Type B pancreatic cell (in vitro differentiated cells): Measurements from ENCODE around the gene KIZ. TPM values are rescaled to one million over a fixed set of nuclear protein-coding genes. Genes with fewer than 3 reads are reported as not detected.

ENCODE experiments used
- DNase-seq: peaks from one replicate; pipeline ENCODE4 v3.0.0; 2021; ENCODE audit warnings: mixed read lengths; ENCODE audit not compliant: unreplicated experiment; ENCODE audit errors: extremely low spot score
- H3K27ac Mint-ChIP-seq: 2 replicates; pipeline ENCODE4 v1.8.0; 2021; ENCODE audit warnings: mild to moderate bottlenecking, mixed read lengths
- H3K27me3 Mint-ChIP-seq: 2 replicates; pipeline ENCODE4 v1.8.0; 2021; ENCODE audit warnings: mixed read lengths
- H3K36me3 Mint-ChIP-seq: 2 replicates; pipeline ENCODE4 v1.8.0; 2021; ENCODE audit warnings: mixed read lengths
- H3K4me1 Mint-ChIP-seq: one replicate; pipeline ENCODE4 v1.8.0; 2021; ENCODE audit warnings: mixed read lengths; ENCODE audit not compliant: unreplicated experiment
- H3K4me3 Mint-ChIP-seq: 2 replicates; pipeline ENCODE4 v1.8.0; 2021; ENCODE audit warnings: mild to moderate bottlenecking, mixed read lengths
- H3K9me3 Mint-ChIP-seq: 2 replicates; pipeline ENCODE4 v1.8.0; 2021; ENCODE audit warnings: mixed read lengths
- total RNA-seq: library from RNA; stranded (reverse); gene quantifications from 2 replicates; pipeline ENCODE4 v1.2.1, GENCODE V29; 2021; ENCODE audit warnings: low replicate concordance
- TF ChIP-seq, protein P1 (sequence below): fragments of 200-600 bp; sonication (generic); conservative IDR thresholded peaks from 2 replicates; pipeline ENCODE4 v1.5.0; 2021; ENCODE audit warnings: antibody characterized with exemption, mild to moderate bottlenecking

Gene KIZ
- total RNA-seq, 1 donor from 2014 or later = 15.5 TPM

DNA sequence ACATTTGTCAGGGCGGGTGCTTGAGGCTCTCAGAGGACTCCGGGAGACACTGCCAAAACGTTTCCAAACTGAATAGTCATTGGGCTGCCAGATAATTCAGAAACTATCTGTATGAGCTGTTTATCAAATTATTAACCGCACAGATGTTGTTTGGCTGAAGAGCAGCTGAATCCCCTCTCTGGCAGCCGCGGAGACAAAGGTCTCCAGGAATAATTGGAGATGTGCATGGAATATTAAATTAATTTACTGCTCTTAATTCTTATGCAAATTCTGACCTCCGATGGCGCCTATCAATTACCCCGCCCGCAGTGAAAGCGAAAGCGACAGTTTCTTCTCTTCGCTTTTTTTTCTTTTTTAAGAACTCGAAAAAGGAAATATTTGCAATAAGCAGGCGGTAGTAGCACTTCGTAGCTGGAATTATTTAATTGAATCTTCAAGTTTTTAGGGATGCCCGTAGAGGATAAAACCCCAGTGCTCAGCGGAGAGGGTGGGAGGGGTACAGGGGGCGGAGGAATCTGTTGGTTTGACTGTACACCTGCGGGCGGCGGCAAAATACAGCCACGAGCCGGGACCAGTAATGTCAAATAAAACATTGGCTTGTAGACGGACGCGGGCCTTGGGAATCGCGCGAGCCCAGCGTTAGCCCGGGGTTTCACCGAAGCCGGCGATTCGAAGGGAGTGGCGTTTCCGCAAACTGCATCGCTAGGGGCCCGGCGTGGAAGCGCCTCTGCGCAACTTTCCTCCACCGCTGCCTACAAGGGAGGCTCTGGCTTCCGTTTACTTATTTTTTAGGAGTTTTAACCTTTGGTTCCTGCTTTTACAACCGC, 25.9 kb upstream of the KIZ start:
- Mint-ChIP-seq H3K4me3 (peak overlapping the region; percentile 83), H3K4me1 (peaks cover 13% of the 10 kb centered on the region)
- peak; percentile 73 for DNase-seq

GRCh38 chr20:21100578-21101452, 25.1 kb upstream of the KIZ start:
- TF ChIP-seq, protein P1, sequence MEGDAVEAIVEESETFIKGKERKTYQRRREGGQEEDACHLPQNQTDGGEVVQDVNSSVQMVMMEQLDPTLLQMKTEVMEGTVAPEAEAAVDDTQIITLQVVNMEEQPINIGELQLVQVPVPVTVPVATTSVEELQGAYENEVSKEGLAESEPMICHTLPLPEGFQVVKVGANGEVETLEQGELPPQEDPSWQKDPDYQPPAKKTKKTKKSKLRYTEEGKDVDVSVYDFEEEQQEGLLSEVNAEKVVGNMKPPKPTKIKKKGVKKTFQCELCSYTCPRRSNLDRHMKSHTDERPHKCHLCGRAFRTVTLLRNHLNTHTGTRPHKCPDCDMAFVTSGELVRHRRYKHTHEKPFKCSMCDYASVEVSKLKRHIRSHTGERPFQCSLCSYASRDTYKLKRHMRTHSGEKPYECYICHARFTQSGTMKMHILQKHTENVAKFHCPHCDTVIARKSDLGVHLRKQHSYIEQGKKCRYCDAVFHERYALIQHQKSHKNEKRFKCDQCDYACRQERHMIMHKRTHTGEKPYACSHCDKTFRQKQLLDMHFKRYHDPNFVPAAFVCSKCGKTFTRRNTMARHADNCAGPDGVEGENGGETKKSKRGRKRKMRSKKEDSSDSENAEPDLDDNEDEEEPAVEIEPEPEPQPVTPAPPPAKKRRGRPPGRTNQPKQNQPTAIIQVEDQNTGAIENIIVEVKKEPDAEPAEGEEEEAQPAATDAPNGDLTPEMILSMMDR = no peak
- peaks cover 13% of the 10 kb centered on the region for H3K4me1 Mint-ChIP-seq
- peak overlapping the region; percentile 64 for H3K27ac Mint-ChIP-seq
- DNase-seq = peak; percentile 66
- H3K36me3 Mint-ChIP-seq = no peaks in the 10 kb centered on the region
- peaks cover 98% of the 10 kb centered on the region for H3K27me3 Mint-ChIP-seq
- H3K4me3 Mint-ChIP-seq = peak overlapping the region; percentile 83
- H3K9me3 Mint-ChIP-seq = no peaks in the 10 kb centered on the region

More for the DNA sequence above, 25.9 kb upstream of the KIZ start:
- H3K27me3 Mint-ChIP-seq = peaks cover 98% of the 10 kb centered on the region
- no peaks in the 10 kb centered on the region for H3K9me3 Mint-ChIP-seq
- H3K27ac Mint-ChIP-seq = peak overlapping the region; percentile 64
- no peaks in the 10 kb centered on the region for H3K36me3 Mint-ChIP-seq
- TF ChIP-seq, protein P1 = no peak

GRCh38 chr20:21101453-21101931, 24.4 kb upstream of the KIZ start:
- TF ChIP-seq, protein P1 = no peak
- H3K4me3 Mint-ChIP-seq = peak overlapping the region; percentile 70
- peak; percentile 67 for DNase-seq
- no peak overlapping the region for H3K27ac Mint-ChIP-seq
- H3K4me1 Mint-ChIP-seq = peaks cover 13% of the 10 kb centered on the region
- no peaks in the 10 kb centered on the region for H3K9me3 Mint-ChIP-seq
- H3K27me3 Mint-ChIP-seq = peaks cover 98% of the 10 kb centered on the region
- H3K36me3 Mint-ChIP-seq = no peaks in the 10 kb centered on the region

- H3K27me3 Mint-ChIP-seq = peaks cover 98% of the 10 kb centered on the region
- no peak overlapping the region for H3K27ac Mint-ChIP-seq
- H3K4me1 Mint-ChIP-seq = peaks cover 13% of the 10 kb centered on the region
- peak overlapping the region; percentile 83 for H3K4me3 Mint-ChIP-seq
- no peaks in the 10 kb centered on the region for H3K36me3 Mint-ChIP-seq
- no peaks in the 10 kb centered on the region for H3K9me3 Mint-ChIP-seq
- TF ChIP-seq, protein P1 = no peak
- DNase-seq = peak; percentile 70
These were observed 23.8 kb upstream of the KIZ start for GRCh38 chr20:21101932-21102575.

GRCh38 chr20:21102603-21103311, 23.1 kb upstream of the KIZ start:
- Mint-ChIP-seq H3K36me3 (no peaks in the 10 kb centered on the region), H3K9me3 (no peaks in the 10 kb centered on the region), H3K27ac (no peak overlapping the region), H3K4me1 (peaks cover 13% of the 10 kb centered on the region), H3K4me3 (peak overlapping the region; percentile 83), H3K27me3 (peaks cover 98% of the 10 kb centered on the region)
- DNase-seq = no peak
- TF ChIP-seq, protein P1 = no peak
